Activated CD8-positive, alpha-beta memory T cell treated with anti-CD3 and anti-CD28 coated beads for 36 hours (primary cell): ENCODE data around the gene CDH13. TPM values are rescaled to one million over a fixed set of nuclear protein-coding genes. Genes with fewer than 3 reads are reported as not detected.

ENCODE experiments used
- CTCF ChIA-PET: fragments of 350-600 bp; sonication (Branson Sonifier 250); formaldehyde crosslinking; loops from one replicate; lab custom pipeline; 2021; ENCODE audit warnings: antibody characterized with exemption; lab: Charles Lee
- POLR2A ChIA-PET: fragments of 350-600 bp; sonication (Branson Sonifier 250); formaldehyde crosslinking; loops from one replicate; lab custom pipeline; 2021; ENCODE audit warnings: antibody characterized with exemption; lab: Charles Lee
- total RNA-seq, 2 experiments: library from RNA; stranded (reverse); gene quantifications; one replicate each; pipeline ENCODE4 v1.2.3, GENCODE V29; 2021

Gene CDH13
- total RNA-seq, 2 experiments from 2014 or later: not detected

DNA sequence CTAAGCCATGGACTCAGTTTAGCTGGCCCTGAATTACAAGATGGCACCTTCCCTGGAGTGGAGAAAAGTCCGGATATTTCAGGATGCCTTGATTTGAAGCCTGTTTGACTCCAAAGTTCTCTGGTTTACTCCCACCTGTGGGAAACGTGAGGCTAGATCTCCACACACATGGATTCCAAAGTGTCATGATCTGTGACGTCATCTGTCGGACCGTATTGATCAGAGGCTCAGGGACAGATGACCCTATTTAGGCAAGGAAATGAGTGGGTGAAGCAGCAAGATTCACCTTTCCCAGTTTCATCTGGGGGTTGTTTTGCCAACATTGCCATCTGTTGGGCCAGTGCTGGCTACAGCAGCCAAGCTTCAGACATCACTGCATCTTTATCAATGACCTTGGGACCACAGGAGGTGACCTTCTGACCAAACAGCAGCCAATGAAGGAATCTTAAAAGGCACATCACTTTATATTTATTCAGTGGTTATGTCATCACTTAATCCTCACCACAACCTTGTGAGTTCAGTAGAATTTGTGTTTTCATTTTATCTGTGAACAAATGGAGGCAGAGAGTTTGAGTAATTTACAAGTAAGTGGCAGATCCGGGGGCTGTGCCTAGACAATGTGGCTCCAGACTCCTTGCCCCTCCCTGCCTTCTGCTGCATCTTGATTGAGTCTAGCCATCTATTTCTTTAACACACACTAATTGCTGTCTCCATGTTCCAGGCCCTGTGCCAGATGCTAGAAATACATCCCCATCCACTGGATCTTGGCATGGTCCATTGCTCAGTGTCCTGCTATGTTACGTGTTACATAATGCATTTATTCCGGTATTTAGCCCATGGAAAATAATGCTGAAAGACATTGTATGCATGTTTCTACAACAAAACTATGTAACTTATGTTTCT is 1.5 kb upstream of the CDH13 start:
- POLR2A ChIA-PET: no interaction called here
- CTCF ChIA-PET: no interaction called here

DNA sequence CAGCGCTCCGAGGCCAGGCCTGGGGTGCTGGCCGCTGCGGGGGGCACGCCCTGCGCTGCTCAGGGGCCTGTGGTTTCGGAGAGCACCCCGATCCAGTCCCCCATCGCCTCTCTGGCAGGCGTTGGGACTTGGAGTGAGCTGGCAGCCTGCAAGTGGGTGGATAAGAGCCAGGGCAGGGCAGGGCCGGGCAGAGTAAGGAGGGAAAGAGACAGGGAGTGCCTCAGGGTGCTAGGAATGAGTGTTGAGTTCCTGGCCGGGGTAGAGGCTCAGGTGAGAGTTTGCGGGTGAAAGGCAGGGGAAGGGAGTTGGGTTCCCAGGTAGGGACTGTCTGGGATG is 1.3 kb downstream of the CDH13 start:
- POLR2A ChIA-PET: no interaction called here

DNA sequence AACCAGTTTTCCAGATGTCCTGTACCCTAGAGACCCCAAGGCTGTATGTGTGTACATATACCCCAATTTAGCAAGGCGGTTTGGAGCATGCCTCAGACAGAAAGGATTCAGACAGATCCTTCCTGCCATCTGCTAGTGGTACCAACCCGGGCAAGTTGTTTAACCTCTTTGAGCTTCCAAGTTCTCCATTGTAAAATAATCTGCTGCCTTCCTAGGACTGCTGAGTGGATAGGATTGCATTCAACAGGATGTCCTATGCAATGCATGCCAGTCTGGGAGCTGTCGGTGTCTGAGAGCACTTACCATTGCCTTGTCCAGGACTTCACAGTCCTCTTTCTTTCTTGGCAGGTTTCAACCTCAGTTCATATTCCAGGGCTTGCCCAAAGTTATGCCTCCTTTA is 1.9 kb downstream of the CDH13 start:
- CTCF ChIA-PET: no interaction called here
- POLR2A ChIA-PET: no interaction called here

More for the DNA sequence above, 1.3 kb downstream of the CDH13 start:
- CTCF ChIA-PET: no interaction called here

DNA sequence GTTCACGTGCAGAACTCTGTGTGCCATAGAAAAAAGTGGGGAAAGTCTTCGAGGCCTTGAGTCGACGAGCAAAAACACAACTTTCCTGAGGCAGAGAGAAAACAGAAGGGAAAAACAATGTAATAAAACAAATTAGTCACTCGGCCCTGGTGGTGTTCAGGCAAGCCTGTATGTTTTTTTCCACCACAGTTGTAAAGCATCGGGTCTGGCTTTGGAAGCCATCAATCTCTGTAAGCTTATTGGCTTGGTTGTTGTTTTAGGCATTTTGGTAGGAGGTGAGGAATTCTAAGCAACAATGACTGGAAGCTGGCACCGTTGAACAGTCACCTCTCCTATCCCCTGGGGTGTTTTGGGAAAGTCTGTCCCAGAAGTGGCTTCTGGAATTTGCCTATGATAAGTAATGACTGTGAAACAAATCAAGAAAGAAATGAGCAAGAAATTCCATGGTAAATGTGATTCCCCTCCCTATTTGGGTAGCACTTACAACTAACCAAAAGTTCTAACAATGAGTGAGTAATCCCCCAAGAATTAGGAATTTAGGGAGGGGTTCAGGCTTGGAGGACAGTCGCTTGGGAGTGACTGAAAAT is 2.8 kb downstream of the CDH13 start:
- CTCF ChIA-PET: no interaction called here
- POLR2A ChIA-PET: no interaction called here

DNA sequence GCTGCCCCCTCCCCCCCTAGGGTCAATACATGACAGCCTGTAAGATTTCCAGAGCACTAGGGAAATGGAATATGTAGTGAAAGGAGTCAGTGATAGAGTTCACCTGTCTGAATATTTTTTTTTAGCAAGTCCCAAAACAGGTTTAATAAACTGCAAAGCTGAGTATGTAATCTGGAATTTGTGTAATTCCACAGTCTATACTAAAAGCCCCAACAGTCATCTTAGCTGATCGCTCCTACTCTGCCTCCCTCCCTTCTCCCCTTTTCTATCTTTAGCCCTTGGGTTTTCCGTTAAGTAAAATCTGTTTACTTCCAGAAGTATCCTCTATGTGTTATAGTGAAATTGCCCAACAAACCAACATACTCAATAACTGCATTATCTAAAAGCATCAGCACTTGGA is 3.5 kb downstream of the CDH13 start:
- POLR2A ChIA-PET: no interaction called here

DNA sequence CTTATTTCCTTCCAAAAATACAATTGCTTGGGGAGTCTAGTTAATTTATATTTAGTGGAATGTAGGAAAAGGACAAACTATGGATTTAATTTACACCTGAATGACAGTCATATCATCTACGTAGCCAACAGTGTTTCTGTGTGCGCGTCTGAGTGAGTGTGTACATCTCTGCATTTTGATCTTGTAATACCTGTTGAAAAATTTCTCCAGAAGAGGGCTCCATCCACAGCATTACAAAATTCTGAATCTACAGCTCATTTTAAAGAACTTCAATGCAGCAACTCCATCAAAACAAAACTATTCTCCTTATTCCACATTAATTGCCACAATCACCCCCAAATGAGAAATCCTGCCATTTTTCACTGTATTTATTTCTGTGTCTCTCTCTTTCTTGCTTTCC is 3.9 kb downstream of the CDH13 start:
- ChIA-PET CTCF (no interaction called here), POLR2A (no interaction called here)

More for the DNA sequence above, 3.5 kb downstream of the CDH13 start:
- CTCF ChIA-PET: no interaction called here

DNA sequence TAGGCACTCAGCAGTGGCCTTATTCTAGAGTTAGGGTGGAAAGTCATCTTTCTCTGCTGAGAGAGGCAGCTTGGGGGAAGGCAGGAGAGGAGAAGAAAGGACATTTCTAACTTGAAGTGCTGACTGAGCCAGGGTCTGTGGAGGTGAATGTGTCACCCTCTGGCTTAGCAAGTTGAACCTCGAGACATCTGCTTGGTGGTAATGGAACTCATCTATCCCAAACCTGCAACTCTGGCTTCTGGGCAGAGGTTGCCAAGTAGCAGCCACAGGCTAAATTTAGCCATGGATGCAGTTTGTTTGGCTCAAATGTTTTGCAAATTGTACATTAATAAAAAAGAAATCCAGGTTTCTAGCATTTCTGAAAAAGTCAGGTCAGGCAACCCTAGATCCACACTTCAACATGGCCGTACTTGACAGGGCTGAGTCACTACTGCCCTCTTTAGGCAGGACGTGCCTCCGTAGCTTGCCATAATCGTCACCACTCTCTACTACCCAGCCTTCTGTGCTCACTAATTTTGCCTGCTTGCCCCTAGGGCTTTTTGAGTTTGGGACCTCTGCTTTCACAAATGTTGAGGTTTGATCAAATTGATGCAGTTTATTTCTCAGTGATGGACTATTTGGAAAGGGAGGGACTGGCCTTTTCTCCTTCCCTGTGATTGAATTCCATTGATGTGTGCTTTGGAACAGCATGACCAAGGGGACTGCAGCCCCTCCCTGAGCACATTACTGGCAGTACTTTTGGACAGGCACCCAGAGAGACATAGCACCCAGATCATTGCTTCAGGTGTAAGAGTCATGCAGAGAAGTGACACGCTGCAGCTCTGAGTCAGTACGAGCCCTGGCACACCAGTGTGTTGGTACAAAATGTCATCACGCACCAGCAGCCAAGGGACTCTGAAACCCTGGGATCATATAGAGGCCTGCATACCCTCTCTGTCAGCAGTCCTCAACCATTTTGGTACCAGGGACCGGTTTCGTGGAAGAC is 5.2 kb downstream of the CDH13 start:
- CTCF ChIA-PET: no interaction called here
- POLR2A ChIA-PET: no interaction called here

DNA sequence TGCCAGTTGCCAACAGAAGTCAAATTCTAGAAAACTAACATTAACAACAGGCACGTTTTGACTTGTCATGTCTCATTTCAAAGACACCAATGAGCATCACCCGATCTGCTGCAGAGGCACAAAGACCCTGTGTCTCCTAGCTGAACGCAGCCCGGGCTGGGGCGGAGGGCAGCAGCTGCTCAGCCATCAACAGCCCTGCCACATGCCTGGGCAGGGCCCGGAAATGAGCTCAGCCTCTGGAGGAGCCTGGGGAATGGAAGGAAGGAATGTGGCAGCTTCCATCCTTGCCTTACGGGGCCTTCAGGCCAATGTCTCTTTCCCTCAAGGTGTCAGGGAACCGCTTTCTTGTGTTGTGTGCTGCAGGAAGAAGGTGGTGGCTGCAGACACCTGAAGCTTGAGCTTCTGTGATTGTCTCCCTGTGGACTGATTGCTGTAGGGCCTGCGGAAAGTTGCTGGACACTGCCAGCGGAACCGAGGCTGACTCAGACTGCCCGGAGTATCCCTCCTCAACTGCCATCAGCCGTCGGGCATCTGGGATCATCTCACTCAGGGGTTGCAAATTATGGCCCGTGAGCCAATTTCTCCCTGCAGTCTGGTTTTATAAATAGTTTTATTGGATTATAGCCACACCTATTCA is 7.3 kb downstream of the CDH13 start:
- CTCF ChIA-PET: no interaction called here
- POLR2A ChIA-PET: no interaction called here

DNA sequence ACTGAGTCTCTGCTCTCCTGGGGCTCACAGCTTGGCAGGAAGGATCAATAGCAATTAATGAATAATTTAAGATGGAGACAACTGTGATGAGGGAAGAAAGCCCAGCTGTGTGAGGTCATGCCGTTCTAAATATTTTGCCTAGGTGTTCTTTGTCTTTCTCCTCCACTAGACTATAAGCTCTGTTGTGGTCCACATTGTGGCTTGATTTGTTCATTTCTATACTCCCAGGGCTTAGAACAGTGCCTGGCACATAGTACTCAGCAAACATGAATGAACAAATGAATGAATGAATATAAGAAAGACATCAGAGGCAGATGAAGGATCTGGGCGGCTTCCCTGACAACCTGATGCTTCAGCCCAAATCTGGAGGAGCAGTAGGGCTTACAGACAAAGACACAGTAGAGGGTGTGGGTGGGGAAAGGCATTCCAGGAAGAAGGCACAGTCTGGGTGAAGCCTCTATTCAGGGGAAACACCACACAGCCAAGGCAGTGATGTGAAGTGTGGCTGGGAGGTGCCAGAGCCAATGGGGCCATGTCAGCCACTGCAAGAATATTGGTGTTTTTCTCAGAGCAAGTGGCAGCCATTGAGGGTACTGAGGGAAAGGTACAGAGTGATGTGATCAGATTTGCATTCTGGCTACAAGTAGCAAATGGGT is 8.3 kb downstream of the CDH13 start:
- ChIA-PET CTCF (no interaction called here), POLR2A (no interaction called here)

DNA sequence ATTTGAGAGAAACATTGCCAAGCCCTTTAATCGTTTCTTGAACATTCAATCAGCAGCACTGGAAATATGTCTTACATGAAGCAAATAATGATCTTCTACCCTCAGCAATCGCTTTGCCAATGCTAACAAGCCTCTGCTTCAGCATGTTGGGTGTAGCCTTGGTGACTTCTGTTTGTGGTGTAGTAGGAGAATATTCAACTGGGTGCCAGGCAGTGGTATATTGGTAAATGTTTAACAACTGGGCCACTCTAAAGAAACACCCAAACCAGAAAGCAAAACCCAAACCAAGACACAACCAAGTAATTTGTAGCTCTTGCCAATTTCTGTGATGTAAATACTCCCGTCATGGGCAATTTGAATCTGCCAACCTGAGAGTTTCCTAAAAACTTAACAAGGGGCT is 9.7 kb downstream of the CDH13 start:
- ChIA-PET POLR2A (no interaction called here), CTCF (no interaction called here)

DNA sequence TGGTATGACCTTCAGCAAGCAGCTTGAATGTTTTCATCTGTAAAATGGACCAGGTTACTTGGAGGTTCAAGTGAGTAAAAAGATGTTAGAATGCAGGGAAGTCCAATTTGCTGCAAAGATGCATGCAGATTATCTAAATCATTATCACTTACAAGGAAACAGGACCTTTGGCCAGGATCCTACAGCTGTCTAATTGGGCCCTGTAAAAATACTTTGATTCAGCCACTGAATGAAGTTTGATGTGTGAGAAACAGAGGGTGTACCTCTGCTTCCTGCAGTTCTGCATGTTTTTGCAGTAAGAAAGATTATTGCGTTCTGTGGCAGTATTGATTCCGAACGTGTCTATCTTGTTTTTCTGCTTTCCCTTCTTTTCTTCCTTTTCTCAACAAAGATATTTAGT is 10.2 kb downstream of the CDH13 start:
- ChIA-PET CTCF (no interaction called here), POLR2A (no interaction called here)

DNA sequence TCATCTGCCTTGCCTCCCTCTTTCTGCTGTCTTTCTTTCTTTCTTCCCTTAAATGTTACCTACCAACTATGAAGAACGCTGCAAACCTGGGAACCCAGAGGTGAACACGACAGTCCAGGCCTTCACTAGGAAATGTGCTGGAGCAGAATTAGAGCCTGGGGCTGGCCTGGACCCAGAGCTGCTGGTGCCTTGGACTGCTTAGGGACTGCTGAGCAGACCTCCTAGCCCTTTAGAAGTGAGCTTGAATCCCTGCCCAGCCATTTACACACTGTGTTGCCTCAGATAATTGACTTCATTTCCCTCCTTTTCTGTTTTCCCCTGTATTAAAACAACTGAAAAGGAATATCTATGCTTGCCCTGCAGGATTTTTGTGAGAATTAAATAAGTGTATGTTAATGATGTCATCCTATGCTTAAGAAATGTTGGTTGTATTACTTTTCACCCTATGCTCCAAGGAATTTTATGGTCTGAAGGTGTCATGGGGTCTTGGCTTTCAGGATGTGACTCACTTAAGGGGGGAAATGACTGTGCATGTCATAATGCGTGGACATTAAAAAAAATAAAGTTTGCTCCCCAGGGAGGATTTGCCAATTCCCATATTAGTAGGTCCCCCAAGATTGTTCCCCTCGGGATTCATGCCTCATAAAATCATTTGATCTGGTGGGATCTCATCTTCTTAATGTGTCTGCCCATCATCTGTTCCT is 11.5 kb downstream of the CDH13 start:
- CTCF ChIA-PET: interaction anchor here (0.6 kb wide), 1 partner anchor 28 kb away, joined by 3 read pairs; no protein-coding TSS in a partner anchor
- POLR2A ChIA-PET: no interaction called here

DNA sequence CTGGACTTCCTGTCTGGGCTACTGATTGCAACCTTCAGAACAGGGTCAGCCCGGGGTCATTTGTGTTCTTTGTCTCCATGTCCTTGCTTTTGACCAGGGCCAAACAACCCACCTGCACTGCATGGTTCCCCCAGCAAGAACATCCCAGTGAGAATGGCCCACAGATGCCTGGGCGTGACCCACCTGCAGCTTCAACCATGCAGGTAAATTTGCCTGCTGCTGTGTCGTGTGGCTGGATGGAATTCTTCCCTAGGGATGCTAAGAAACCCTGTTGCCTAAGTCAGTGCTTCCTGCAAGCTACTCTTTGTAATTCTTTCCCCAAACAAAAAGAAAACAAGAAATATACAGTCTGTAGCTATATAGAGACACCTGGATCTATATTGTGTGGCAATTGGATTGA is 12.5 kb downstream of the CDH13 start:
- CTCF ChIA-PET: no interaction called here
- POLR2A ChIA-PET: no interaction called here

DNA sequence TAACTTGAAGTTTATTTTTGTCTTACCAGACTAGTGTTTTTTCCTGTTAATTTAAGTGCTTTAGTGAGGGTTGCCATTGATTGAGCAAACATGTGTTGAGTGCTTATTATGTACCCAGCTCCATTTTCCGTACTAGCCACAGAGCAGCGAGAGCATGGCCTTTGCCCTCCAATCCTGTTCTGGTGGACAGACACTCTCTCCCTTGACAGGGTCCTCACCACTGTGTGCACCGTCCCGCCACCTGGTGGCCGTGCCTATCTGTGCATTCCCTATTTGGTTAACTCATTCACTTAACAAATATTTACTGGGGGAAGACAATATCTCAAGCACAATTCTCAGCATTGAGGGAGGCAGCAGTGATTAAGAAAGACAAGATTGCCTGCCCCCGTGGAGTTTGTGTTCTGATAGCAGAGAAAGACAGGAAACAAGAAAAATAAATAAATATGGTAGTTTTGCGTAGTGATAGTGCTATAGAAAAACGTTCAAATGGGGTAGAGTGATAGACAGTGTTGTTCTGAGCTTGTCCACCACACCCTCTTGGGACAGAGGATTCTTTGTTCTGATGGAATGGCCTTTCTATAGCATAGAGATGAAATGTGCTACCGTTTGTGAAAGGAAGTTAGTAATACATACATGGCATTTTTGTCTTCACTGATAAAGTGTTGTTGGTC is 13.0 kb downstream of the CDH13 start:
- CTCF ChIA-PET: no interaction called here
- POLR2A ChIA-PET: no interaction called here

DNA sequence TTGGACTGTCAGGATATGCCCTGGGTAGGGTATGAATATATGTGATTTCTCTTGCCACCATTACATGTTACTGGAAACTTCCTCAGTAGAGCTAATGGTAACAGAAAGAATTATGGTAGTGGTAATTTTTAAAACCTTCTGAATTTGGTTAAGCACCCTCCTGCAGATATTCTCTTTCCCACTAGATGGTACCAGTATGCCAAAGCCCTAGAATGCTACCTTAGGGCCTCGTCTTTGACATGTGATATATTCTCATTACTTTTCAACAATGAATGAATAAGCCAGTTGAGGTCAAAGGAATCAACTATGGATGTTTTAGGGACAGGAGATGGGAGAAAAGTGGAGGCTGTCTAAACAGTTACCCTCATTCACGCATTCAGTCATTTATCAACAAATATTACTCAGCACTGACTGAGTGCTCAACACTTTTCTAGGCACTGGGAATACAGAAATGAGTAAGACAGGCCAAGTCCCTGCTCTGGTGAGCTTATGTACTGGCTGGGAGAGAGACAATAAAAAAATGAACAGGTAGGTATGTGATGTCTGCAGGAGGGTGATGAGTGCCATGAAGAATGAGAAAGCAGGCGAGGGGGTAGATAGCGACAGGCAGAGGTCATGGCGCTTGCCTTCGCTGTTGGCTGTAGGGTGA is 14.7 kb downstream of the CDH13 start:
- ChIA-PET POLR2A (no interaction called here), CTCF (no interaction called here)

DNA sequence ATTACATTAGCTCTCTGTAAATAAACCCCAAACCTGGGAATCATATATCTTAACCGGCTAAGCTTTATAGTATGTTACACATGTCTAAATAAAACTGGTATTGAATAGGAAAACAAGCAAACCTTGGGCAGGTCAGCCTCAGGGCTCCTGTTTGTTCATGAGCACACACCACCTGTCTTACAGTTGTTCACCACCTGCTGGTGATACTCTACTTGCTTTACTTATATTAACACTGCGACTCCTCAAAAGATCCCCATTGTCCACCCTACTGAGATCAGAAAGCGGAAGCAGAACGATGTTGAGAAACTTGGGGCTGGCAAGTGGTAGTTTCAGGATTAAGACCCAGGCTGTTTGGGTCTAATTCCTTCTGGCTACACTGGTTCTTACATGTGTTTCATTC is 16.4 kb downstream of the CDH13 start:
- CTCF ChIA-PET: no interaction called here
- POLR2A ChIA-PET: no interaction called here

DNA sequence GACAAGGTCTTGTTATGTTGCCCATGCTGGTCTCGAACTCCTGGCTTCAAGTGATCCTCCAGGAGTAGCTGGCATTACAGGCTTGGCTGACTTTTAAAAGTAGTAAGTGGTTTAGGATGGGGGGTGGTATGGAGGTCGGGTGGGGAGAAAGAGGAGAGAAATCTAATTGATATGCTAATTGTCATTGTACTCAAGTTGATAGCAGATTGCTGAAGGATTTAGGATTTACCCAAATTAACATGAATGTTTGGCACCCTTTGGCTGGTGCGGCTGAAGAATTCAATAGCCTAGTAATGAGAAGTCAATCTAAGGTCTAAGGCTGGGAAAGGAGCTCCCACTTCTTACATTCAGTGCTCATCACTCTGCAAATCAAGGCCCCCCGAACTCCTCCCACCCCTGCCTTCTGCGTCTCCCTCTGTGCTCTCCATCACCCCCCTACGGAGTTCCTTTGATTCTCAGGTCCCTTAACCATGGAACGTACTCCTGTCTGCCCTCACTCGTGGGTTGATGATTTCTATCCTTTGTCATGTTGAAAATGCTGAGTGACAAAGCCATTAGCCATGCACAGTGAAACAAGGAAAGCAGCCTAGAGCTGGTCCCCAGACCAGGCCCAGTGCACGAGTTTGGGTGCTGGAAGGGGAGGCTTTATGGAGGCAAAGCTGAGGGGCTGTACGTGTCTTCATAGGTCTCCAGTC is 17.3 kb downstream of the CDH13 start:
- CTCF ChIA-PET: no interaction called here
- POLR2A ChIA-PET: no interaction called here
